Measurements from ENCODE around the gene LRP1.

Gene LRP1

GRCh38 chr12:57154076-57154475 is 25.8 kb downstream of the LRP1 start:
- peak overlapping the region; percentile 73 to 85 for H3K27ac ChIP-seq
- H3K4me3 ChIP-seq, result no peak overlapping the region
- DNase-seq, result no peak
- H3K27me3 ChIP-seq, result no peaks in the 10 kb centered on the region
- H3K36me3 ChIP-seq, result peaks cover 38 to 62% (median 56%) of the 10 kb centered on the region in 3 donors
- peaks cover 0 to 72% (median 58%) of the 10 kb centered on the region in 4 donors for H3K4me1 ChIP-seq
- TF ChIP-seq CTCF (IDR thresholded peaks at IDR 0.05), result no peak
- intact Hi-C loops (cut with DNase I; ENCODE audit: low total_unique reads), result no loop called here
- H3K9me3 ChIP-seq, result no peaks in the 10 kb centered on the region

- Histone ChIP-seq H3K27ac (peak overlapping the region; percentile 73 to 85), H3K36me3 (peaks cover 45 to 69% (median 64%) of the 10 kb centered on the region in 3 donors), H3K27me3 (no peaks in the 10 kb centered on the region), H3K9me3 (no peaks in the 10 kb centered on the region), H3K4me1 (peaks cover 0 to 72% (median 50%) of the 10 kb centered on the region in 4 donors), H3K4me3 (no peak overlapping the region)
- TF ChIP-seq CTCF (IDR thresholded peaks at IDR 0.05), result no peak
- intact Hi-C loops (cut with DNase I; ENCODE audit: low total_unique reads), result no loop called here
- DNase-seq, result no peak
Measured at GRCh38 chr12:57154804-57155434, 26.6 kb downstream of the LRP1 start.

GRCh38 chr12:57156701-57157403 is 28.6 kb downstream of the LRP1 start:
- Histone ChIP-seq H3K9me3 (no peaks in the 10 kb centered on the region), H3K4me3 (no peak overlapping the region), H3K27me3 (no peaks in the 10 kb centered on the region), H3K27ac (peak overlapping the region; percentile 32 to 40), H3K4me1 (peaks cover 0 to 52% (median 30%) of the 10 kb centered on the region in 4 donors), H3K36me3 (peaks cover 65 to 83% (median 79%) of the 10 kb centered on the region in 3 donors)
- no peak for DNase-seq
- no peak for TF ChIP-seq CTCF (IDR thresholded peaks at IDR 0.05)
- intact Hi-C loops (cut with DNase I; ENCODE audit: low total_unique reads), result no loop called here

GRCh38 chr12:57157588-57158173 is 29.4 kb downstream of the LRP1 start:
- Histone ChIP-seq H3K9me3 (no peaks in the 10 kb centered on the region), H3K4me1 (peaks cover 0 to 44% (median 22%) of the 10 kb centered on the region in 4 donors), H3K36me3 (peaks cover 73 to 92% (median 87%) of the 10 kb centered on the region in 3 donors), H3K27ac (peak overlapping the region; percentile 42 to 48), H3K4me3 (no peak overlapping the region), H3K27me3 (no peaks in the 10 kb centered on the region)
- DNase-seq, result peak in 1 of 2 donors; percentile 62
- intact Hi-C loops (cut with DNase I; ENCODE audit: low total_unique reads), result no loop called here
- no peak for TF ChIP-seq CTCF (IDR thresholded peaks at IDR 0.05)

- no peaks in the 10 kb centered on the region for H3K9me3 ChIP-seq
- TF ChIP-seq CTCF (IDR thresholded peaks at IDR 0.05), result no peak
- DNase-seq, result no peak
- H3K27ac ChIP-seq, result peak overlapping the region; percentile 42 to 48
- peaks cover 0 to 39% (median 17%) of the 10 kb centered on the region in 4 donors for H3K4me1 ChIP-seq
- H3K4me3 ChIP-seq, result no peak overlapping the region
- intact Hi-C loops (cut with DNase I; ENCODE audit: low total_unique reads), result no loop called here
- no peaks in the 10 kb centered on the region for H3K27me3 ChIP-seq
- peaks cover 76 to 97% (median 92%) of the 10 kb centered on the region in 3 donors for H3K36me3 ChIP-seq
Measured at GRCh38 chr12:57158186-57158585, 29.9 kb downstream of the LRP1 start.

Measured in tibial artery (tissue), 4 donors.